ENCODE measurements around the gene G3BP1. TPM values are rescaled to one million over a fixed set of nuclear protein-coding genes. Genes with fewer than 3 reads are reported as not detected.

The G3BP1 gene
- total and polyA plus RNA-seq, 9 of the 15 experiments (the other 6 are each of a cell fraction or from before 2014, with no cell fraction given) = 54.7 to 264 (median 105) TPM

DNA sequence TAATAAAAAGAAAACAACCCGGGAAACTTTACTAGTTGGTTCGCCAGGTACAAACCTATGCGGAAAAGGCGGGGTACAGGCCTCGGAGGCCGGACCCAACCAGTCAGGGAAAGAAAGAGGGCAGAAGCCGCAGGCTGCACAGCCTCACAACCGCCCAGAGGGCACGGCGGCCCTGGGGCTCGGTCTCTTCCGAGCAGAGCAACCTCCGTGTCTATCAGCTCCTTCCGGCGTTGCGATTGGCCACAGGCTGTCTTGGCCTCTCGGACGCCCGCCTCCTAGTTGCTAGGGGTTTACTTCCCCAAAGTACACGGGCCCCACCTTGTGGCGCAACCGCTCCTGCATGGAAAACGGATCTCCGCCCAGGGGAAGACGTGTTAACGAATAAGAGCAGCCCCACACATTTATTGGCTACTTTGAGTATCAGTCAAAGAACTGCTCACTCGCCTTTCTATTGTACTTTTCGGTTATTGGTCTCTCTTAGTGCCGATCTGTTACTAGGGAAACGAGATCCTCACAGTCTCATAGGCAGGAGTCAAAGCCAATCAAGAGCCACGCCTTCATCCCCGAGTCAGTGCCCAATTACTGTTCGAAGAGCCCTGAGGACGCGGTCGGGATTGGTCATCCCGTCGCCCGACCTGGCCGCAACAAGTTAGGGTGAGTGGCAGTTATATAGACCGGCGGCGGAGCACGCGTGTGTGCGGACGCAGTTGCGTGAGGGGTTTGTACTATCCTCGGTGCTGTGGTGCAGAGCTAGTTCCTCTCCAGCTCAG lies at the start of gene G3BP1 (continued):
- TF ChIP-seq NFYB (IDR thresholded peaks at IDR 0.05; ENCODE audit: extremely low read depth, insufficient read length) (peak; percentile 94), E2F1 (CRISPR knock-in tag; IDR thresholded peaks at IDR 0.05) (no peak; the same call in 1 of the 2 replicates), NFE2L1 (tag; IDR thresholded peaks at IDR 0.05; ENCODE audit: borderline replicate concordance, low read depth) (no peak), ZNF197 (CRISPR knock-in tag; IDR thresholded peaks at IDR 0.05; ENCODE audit: low read depth) (no peak), RBM15 (IDR thresholded peaks at IDR 0.05; ENCODE audit: insufficient read depth, low read length) (no peak), RFX1 (IDR thresholded peaks at IDR 0.05) (peak; percentile 99), BMI1 (IDR thresholded peaks at IDR 0.05; ENCODE audit: low read length) (peak; percentile 66; the same call in 1 of the 2 replicates), NCOR1 (IDR thresholded peaks at IDR 0.05) (no peak), L3MBTL2 (IDR thresholded peaks at IDR 0.05) (peak; percentile 53), ZBTB11 (CRISPR knock-in tag; IDR thresholded peaks at IDR 0.05) (peak in 1 of 3 experiments; percentile 82; a peak in 1 of 6 replicates), NBN (IDR thresholded peaks at IDR 0.05; ENCODE audit: low read depth) (peak; percentile 82), ZNF512 (tag; IDR thresholded peaks at IDR 0.05) (no peak), KAT2B (IDR thresholded peaks at IDR 0.05; ENCODE audit: low read depth, low read length) (no peak), PHB (CRISPR knock-in tag; IDR thresholded peaks at IDR 0.05) (no peak), TRIM28 (IDR thresholded peaks at IDR 0.05) (no peak), RB1 (IDR thresholded peaks at IDR 0.05; ENCODE audit: low read depth) (peak; percentile 11; the same call in 1 of the 2 replicates), MXI1 (IDR thresholded peaks at IDR 0.05; ENCODE audit: low read depth, low read length) (peak; percentile 76), ZNF707 (CRISPR knock-in tag; conservative IDR thresholded peaks at IDR 0.05) (no peak), DNMT1 (IDR thresholded peaks at IDR 0.05) (no peak), KDM2B (CRISPR knock-in tag; IDR thresholded peaks at IDR 0.05) (0 out of 2 replicates have a peak, but pooled peaks have one; percentile 39)
- TF ChIP-seq, protein P1, sequence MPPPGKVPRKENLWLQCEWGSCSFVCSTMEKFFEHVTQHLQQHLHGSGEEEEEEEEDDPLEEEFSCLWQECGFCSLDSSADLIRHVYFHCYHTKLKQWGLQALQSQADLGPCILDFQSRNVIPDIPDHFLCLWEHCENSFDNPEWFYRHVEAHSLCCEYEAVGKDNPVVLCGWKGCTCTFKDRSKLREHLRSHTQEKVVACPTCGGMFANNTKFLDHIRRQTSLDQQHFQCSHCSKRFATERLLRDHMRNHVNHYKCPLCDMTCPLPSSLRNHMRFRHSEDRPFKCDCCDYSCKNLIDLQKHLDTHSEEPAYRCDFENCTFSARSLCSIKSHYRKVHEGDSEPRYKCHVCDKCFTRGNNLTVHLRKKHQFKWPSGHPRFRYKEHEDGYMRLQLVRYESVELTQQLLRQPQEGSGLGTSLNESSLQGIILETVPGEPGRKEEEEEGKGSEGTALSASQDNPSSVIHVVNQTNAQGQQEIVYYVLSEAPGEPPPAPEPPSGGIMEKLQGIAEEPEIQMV (tag; conservative IDR thresholded peaks at IDR 0.05; ENCODE audit: low read depth) = peak; percentile 75

Data from K562 (cell line).